HG02852 (cell line): Measurements from ENCODE around the gene LAPTM4A.
"Not testable (repeated sequence)": the region's sequence is repeated elsewhere in the genome, so short reads cannot be mapped to it uniquely, and the experiment has no call there.

Source experiments
- ATAC-seq: cut with Tn5 transposase; IDR thresholded peaks from one replicate; pipeline ENCODE4 v1.9.1; 2021; ENCODE audit warnings: mild to moderate bottlenecking, moderate library complexity; ENCODE audit not compliant: unreplicated experiment

The LAPTM4A gene

GRCh38 chr2:20051532-20052228 is at the start of gene LAPTM4A:
Gene LAPTM4A, minus strand, starts transcription at chr2:20051628. Its CDS starts 108 bp downstream, at chr2:20051520.
- ATAC-seq, result peak; percentile 95

GRCh38 chr2:20100711-20101110 is 49.3 kb upstream of the LAPTM4A start:
- ATAC-seq, result no peak

GRCh38 chr2:20099780-20100179 is 48.4 kb upstream of the LAPTM4A start:
- ATAC-seq, result no peak

GRCh38 chr2:20097889-20098714 is 46.7 kb upstream of the LAPTM4A start:
- ATAC-seq, result peak; percentile 90

GRCh38 chr2:20095469-20095868 is 44.0 kb upstream of the LAPTM4A start:
- no peak for ATAC-seq

GRCh38 chr2:20094955-20095354 is 43.5 kb upstream of the LAPTM4A start:
- ATAC-seq, result no peak

GRCh38 chr2:20094142-20094755 is 42.8 kb upstream of the LAPTM4A start:
- no peak for ATAC-seq

- no peak for ATAC-seq
These were observed 42.1 kb upstream of the LAPTM4A start for GRCh38 chr2:20093263-20094141.

GRCh38 chr2:20092901-20093235 is 41.4 kb upstream of the LAPTM4A start:
- no peak for ATAC-seq

- ATAC-seq, result no peak
These were observed 40.9 kb upstream of the LAPTM4A start for GRCh38 chr2:20092226-20092900.

- ATAC-seq, result no peak
These were observed 40.0 kb upstream of the LAPTM4A start for GRCh38 chr2:20091305-20091991.

GRCh38 chr2:20089715-20090464 is 38.5 kb upstream of the LAPTM4A start:
- no peak for ATAC-seq

GRCh38 chr2:20085909-20086308 is 34.5 kb upstream of the LAPTM4A start:
- ATAC-seq, result not testable (repeated sequence)

GRCh38 chr2:20082812-20083211 is 31.4 kb upstream of the LAPTM4A start:
- ATAC-seq, result not testable (repeated sequence)

- ATAC-seq, result no peak
These were observed 30.4 kb upstream of the LAPTM4A start for GRCh38 chr2:20081841-20082240.

- no peak for ATAC-seq
These were observed 29.5 kb upstream of the LAPTM4A start for GRCh38 chr2:20080839-20081415.

GRCh38 chr2:20080428-20080827 is 29.0 kb upstream of the LAPTM4A start:
- ATAC-seq, result no peak

GRCh38 chr2:20079546-20080115 is 28.2 kb upstream of the LAPTM4A start:
- no peak for ATAC-seq
